ENCODE measurements around the gene ASIC2. TPM values are rescaled to one million over a fixed set of nuclear protein-coding genes. Genes with fewer than 3 reads are reported as not detected.

The ASIC2 gene
- total RNA-seq, 1 donor from 2014 or later = 0.06 TPM

DNA sequence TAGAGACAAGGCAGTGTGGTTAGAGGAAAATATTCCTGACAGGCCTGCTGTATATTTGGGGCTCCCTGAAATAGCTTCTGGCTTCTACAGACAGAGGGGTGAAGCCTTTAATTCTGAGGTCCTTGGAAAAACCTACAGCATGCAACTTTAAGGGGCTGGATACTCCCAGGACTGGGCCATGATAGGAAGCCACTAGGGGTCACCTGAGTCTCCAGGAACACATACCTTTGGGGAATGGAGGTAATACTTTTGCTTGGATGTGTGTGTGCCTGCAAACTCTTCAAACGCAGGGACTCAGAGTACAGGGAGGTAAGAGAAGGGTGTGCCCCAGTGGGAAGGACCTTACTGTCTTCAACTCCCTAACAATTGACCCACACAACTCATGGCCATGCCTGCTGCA lies 4.1 kb downstream of the ASIC2 start:
- DNase-seq (ENCODE audit: low spot score) = no peak

DNA sequence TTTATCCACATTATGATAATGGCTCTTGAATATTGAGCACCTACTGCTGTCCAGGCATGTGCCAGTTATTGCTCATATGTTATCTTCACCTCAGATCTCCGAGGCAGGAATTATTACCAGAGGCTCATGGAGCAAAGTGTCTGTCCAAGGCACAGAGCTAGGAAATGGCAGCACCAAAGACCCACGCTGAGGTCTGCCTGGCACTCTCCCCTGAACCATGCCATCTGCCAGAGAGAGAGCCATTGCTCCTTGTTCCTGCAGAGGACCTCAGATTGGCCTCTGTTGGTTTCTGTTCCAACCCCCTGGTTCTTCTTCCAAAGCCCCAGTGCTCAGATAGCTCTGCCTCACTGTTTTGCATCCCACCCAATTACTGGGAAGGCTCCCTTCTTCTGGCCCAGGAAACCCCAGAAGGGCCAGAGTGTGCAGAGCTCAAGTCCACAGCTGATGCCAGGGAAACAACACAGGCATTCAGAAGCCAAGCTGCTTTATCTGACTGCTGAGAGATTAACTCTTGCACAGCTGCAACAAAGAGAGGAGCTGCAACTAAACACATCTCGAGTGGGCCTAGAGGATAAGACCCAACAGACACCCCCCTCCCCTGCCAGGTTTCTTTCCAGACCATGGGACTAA lies 5.9 kb downstream of the ASIC2 start:
- no peak for DNase-seq (ENCODE audit: low spot score)

DNA sequence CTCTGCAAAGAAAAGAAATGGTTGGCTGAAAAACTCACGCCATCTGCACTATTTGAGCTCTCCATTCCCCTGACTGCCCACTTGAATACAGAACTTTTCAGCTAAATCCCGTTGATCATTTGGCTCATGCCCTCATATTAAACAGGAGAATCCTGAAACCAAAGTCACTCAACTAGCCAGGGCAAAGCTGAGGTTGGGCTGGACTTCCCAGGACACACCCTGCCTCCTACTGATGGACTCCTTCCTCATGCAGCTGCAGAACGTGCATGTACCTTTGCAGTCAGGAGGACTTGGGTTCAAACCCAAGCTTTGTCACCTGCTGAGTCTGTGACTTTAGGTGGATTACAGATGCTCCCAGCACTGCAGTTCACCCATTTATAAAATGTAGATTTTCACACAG lies 7.7 kb downstream of the ASIC2 start:
- DNase-seq (ENCODE audit: low spot score) = no peak

DNA sequence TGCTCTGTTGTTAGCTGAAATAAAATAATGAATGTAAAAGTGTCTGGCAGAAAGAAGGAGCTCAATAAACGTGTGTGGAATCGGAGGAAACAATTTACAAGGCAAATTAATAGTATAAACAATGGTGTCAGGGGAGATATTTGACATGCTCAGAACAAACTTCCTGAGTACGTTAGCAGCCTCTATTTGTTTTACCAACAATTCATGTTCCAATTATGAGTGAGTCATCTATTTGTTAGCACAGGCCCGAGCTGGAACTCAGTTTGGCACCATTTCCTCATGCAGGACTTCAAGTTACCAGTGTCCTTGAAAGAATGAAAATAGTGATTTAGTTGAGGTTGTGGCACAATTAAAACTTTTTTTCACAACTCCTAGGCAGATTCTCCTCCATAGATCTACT lies 9.1 kb downstream of the ASIC2 start:
- DNase-seq (ENCODE audit: low spot score) = peak; percentile 68

DNA sequence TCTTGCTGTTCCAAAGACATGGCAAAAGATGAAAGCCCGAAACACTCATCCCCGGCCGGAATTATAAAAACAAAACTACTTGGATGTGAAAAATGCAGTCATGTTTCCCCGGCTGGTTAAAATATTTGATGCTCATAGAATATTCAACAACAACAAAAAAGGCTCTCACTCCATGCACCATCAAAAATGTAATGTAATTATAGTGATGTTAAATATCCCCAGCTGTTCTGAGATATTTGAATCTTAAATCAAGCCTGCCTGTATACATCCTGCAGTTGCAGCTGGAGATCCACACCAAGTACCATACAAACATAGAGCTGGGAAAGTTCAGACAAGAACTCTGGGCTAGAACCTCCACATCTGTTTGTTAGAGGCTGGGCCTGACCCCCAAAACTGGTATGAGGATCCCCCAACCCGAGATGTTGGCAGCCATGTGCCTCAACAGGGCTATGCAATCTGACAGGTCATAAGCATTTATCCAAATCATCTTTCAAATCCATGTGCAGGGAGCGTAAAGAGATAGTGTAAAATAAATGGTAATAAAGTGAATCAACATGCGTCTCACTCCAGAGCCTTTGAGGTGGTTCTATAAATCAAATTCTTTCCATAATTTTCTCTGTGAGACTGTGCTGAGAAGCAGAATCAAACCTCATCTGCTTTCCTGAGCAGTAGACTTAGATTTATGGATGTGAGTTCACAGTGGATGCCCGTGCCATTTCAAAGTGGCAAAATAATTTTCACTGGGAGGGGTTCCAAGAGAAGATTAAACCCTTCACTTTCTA lies 12.7 kb downstream of the ASIC2 start:
- no peak for DNase-seq (ENCODE audit: low spot score)

DNA sequence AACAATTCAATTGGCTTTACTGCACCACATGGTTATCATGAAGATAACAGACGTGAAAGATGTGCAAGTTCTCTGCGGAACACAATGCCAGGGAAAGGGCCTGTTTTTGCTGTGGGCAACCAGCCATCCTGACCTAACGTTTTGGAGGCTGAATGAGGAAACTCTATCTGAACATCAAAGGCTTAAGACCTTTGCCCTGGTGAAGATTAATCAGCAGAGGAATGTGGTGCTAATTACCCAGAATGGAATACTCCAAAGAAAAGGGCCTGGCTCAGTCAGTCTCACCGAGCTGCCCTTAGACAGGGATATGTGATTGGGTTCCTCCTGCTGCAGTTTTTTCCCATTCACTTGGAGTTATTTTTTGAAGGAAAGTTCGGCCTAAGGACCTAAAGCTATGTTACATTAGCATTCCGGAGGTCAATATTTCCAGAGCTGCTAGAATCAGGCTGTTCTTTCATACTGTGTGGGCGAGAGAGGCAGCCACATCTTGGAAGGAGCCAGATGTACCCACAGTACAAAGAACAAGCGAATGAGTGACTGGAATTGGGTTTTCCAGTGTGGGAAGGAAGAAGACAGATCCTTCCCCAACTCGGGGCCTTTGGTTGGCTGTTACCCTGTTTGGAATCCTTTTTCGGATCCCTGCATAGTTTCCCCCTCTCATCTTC lies 15.5 kb downstream of the ASIC2 start:
- DNase-seq (ENCODE audit: low spot score) = no peak

DNA sequence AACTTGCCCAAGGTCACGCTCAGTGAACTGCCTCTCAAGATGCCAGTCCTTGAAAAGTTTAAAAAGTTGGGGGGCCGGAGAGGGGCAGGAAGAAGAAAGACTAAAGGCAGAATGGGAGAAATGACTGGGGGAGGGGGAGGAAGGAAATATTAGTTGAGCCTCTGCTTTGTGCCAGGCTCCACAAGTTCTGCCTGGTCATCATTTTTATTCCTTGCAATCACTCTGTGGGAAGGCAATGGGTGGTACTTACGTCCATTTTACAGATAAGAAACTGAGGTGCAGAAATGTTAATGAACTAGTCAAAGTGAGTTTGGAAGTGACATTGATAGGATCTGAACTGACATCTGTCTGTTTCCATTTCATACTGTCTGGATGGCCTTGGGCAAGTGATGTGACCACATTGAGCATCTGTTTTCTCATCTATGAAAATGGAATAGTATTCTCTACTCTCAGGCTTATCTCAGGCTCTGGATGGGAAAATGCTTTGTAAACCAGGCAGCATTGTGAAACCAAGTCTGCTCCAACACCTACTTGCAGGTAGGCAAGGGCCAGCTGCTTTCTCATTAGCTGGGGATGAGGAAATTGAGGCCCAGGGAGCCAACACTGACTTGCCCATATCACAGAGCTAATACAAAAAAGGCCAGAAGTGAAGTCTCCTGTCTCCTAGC lies 19.2 kb downstream of the ASIC2 start:
- DNase-seq (ENCODE audit: low spot score) = no peak

DNA sequence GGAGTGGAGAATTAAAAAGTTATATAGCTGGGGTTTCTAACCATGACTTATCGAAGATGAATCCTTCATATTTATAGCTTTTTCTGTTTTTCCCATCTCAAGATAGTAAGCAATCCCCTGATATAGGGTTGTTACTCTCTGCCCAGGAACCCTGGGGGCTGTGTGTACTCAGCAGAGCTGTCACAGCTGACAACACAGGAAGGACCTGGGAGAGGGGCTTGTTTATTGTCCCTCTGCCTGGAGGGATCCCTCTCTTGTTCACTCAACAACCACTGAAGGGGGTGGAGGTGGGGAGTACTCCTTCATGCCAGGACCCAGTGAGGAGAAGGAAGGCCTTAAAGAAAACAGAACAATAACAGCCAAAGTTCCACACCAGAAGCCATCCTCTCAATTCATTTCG lies 19.8 kb downstream of the ASIC2 start:
- no peak for DNase-seq (ENCODE audit: low spot score)

DNA sequence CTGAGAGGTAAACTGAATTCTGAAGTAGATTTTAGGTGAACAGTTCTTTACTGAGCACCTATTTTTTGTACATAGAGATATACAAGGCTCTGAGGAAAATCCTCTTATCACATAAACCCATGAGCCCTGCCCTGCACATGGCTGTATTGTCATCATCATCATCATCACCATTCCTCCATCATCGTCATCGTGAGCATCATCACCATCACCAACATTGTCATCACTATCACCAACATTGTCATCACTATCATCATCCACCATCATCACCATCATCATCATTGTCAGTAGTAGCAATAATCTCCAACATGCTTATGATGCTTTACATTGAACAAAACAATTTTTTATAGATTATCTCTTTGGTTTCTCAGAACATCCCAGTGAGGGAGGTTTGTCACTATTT lies 20.7 kb downstream of the ASIC2 start:
- no peak for DNase-seq (ENCODE audit: low spot score)

DNA sequence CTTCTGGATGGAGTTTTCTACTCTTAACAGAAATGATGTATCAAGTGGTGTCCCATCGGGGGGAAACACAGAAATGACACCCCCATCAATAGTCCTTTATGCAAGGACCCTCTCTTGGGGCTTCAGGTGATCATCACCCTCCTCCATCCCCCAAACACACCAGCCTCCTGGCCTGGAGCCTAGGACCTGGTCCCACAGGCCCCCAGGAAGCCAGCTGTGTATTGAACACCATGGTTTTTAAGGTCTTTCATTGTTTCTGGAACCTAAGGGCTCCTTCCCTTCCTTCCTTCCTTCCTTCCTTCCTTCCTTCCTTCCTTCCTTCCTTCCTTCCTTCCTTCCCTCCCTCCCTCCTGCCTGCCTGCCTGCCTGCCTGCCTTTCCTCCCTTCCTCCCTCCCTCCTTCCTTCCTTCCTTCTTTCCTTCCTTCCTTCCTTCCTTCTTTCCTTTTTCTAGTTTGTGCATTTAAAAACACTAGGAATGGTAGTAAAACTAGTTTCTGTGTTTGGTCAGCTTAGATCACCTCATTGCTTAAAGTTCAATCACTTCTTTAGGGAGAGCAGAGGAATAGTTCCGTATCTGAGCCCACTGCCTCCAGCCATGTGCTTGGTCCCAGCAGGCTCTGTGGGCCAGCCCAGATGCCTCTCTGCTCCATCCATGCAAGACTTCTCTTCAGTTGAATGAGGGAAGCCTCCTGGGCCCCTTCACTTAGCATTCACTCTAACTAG lies 23.6 kb downstream of the ASIC2 start:
- no peak for DNase-seq (ENCODE audit: low spot score)

DNA sequence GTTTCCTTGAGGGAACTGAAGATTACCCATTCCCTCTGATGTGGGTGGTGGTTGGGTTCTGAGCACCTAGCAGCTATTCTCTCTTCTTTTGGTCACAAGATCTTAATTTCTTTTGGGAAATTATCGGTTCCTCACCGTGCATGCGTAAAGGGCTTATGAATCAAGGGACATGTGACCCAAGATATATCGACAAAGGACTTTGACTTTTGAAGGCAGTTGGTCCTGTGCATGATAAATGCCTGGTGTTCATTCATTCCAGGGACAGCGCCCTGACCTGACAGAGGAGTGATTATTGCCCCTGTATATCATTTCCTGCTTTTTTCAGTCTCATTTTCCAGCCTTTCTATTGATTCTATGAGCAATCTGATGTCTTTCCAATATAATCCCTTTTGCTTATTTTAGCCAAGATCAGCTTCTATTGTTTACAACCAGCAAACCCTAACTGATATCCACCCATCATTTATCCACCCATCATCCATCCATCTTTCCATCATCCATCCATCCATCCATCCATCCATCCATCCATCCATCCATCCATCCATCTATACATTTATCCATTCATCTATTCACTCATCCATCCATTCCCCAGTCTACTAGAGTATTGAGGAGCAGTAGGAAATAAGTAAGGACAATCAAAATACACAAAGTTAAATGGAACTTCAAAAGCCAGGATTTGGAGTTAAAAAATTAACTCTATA lies 25.1 kb downstream of the ASIC2 start:
- DNase-seq (ENCODE audit: low spot score) = no peak

DNA sequence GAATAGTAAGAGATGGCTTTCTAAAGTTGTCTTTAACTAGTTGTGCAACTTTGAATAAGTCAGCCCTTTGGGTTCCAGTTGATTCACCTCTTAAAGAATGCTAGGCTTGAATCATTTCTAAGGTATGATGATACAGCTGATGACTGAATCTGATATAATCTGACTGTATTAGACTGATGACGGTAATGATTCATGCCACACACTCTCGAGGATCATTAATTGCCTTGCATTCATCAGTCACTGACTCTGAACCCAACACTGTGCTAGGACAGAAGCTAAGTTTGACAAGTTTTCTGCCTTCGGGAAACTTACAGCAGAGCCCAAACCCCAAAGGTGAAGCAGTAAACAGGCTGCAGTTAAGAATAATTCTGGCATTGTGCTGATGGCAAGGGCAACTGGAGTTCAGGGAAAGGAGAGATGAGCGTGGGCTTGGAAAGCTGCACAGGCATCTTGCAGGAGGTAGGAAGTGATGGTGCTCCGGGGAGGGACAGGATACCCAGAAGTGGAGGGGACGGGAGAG lies 25.8 kb downstream of the ASIC2 start:
- no peak for DNase-seq (ENCODE audit: low spot score)

DNA sequence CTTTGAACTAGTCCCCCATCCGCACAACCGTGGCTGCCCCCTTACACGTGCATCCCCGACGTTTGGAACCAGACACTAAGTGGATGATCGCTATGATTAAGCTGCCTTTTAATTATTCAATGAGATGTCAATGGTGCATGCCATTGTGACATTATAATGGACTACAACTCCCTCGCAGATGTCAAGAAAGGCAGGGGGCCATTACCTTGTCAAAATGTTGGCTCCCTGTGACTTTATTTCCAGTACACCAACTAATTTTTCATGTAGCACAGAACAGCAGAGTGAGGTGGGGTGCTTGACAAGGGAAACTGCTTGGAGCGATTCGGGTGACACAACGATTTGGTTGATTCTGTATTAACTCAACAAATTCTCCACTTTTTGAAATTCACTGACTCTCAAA lies 26.5 kb downstream of the ASIC2 start:
- DNase-seq (ENCODE audit: low spot score) = no peak

DNA sequence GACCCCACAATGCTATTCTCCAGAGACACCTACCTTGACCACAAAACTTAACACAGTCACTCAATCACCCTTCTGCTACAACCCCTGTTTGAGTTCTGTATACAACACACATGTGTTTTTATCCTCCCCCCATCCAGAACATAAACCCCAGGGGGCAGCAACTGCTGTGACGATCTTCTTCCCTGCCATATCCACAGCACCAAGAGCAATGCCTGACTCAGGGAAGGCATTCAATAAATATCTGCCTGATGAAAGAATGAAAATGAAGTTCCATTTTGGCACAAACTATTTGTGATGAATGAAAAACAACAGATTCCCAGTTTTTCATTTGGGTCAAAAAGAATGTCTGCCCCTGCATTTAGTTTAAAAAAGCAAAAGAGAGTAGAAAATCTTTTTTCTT lies 27.0 kb downstream of the ASIC2 start:
- no peak for DNase-seq (ENCODE audit: low spot score)

DNA sequence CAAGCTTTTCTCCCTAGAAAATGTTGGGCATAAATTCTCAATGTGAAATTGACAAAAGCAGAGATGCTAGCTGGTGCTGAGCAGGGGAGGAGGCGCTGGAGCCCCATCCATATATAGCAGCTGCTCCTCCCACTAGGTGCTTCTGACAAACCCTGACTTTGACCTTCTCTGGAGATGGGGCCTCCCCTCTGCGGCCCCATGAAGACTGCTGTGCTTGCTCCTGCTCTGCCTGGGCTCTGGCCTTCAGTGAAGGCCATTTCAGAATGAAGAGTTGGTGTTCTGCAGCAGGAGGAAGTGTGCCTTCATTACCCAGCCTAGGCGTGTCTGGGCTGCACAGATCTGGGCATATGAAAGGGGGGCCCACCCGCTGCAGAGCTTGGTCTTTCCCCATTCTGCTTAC lies 29.7 kb downstream of the ASIC2 start:
- DNase-seq (ENCODE audit: low spot score) = no peak

DNA sequence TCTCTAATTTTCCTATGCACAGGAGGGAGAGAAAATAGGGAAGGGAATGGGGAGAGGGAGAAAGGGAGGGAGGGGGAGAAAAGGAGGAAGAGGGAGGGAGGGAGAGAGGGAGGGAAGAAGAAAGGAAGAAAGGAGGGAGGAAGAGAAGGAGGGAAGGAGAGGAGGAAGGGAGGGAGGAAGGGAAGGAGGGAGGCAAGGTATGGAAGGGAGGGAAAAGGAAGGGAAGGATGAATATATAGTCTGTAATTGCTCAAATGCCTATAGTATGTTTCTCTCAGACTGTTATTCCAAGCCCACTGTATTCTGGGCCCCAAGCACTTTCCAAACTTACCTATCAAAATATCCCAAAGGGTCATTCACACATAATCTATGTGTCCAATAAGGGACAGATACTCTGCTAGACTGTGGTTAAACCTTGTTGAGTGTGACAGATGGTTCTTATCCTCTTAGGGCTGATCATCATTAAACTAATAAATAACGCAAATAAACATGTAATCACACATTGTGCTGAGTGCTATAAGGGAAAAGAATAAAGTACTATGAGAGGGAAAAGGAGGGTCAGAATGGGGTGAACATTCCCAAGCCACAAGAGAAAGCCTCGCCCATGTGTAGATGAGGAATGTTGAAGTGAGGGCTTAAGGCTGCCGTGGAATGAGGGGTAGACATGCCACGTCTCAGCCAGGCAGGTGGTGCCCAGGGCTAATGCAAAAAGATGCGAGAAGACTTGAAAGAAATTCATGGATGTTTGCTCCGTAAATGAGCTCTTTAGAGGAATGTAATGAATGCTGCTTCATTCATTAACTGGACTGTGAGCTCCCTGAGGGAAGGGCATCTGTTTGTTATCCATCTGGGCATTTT lies 30.6 kb downstream of the ASIC2 start:
- no peak for DNase-seq (ENCODE audit: low spot score)

DNA sequence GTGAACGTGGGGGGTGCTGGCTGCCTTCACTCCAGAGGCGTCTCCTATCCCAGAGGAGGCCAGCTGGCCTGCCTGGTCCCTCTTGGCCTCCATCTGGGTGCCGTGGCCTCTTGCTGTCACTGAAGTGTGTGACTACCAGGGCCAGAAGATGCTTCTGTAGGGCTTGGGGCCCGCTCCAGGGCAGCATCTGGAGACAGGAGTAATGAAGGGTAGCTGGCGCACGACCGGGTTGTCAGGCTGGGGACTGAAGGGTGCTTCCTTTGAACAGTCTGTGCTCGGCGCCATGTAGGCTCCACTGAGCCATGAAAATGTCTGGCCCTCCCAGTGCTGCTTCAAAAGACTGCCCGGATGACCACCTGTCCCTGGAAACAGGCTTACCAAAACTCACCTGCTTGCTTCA lies 31.3 kb downstream of the ASIC2 start:
- DNase-seq (ENCODE audit: low spot score) = no peak

DNA sequence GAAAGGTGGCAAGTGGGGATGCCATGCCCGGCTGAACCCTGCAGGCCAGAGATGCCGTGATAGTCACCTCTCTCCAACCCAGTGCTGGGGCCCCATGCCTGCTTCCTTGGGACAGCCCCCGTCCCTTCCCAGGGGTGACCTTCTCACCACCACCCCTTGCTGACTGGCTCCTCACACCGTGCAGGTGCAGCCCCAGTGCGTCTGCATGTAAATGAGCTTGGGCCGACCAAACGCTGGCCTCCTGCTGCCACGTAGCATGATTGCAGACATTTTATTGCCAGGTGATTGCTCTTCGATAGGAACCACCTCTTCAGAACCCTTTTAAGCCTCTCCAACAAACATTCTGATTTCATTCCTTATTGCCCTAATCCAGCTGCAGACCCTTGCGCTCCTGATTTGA lies 32.5 kb downstream of the ASIC2 start:
- DNase-seq (ENCODE audit: low spot score) = no peak

DNA sequence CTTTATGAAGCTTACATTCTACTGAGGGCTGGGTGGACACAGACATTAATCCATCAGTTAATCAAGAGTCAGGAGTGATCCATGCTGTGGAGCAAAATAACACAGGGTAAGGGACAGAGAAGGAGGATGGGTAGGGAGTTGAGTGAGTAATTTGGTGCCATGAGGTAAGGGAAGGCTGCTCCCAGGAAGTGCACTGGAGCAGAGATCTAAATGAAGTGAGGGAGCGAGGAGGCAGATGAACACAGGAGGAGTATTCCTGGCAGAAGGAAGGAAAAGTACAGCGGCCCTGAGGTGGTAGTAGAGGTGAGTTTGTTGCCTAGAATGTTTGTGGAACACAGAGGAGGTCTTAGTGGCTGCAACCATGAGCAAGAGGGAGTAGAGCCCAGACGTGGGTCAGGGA lies 34.8 kb downstream of the ASIC2 start:
- DNase-seq (ENCODE audit: low spot score) = no peak

DNA sequence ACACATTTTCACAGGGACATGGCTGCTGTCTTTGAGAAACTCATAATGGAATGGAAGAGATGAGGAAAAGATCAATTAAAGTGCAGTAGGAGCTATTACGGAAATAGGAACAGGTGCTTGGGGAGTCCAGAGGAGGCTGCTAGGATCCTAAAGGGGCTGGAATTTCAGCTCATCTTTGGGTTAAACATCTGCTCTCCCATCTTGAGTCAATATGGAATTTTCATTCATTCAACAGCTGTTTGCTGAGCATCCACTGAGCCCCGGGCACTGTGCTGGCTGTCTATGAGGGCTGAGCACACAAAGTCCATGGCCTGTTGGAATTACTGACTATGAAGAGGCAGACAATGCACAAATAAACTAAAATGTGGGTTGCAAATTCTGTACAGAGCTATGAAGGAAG lies 47.9 kb downstream of the ASIC2 start:
- DNase-seq (ENCODE audit: low spot score) = no peak

All from mucosa of gallbladder (tissue), 1 donor.